Epidermal melanocyte (primary cell): Measurements from ENCODE around the gene PLOD1.

ENCODE experiments used
- DNase-seq: peaks from one replicate; pipeline ENCODE4 v3.0.0; 2011; ENCODE audit warnings: low spot score; ENCODE audit not compliant: insufficient read length

The PLOD1 gene

GRCh38 chr1:11978301-11978700, 43.8 kb downstream of the PLOD1 start:
- no peak for DNase-seq

- no peak for DNase-seq
Measured at GRCh38 chr1:11979028-11979850, 44.7 kb downstream of the PLOD1 start.

- DNase-seq: peak; percentile 94
Measured at GRCh38 chr1:11979851-11980675, 45.5 kb downstream of the PLOD1 start, which contains the start of gene MFN2. TSS of gene MFN2 (plus strand) at chr1:11980444. CDS start at chr1:11989169, 8,725 bp downstream.

- no peak for DNase-seq
Measured at GRCh38 chr1:11980676-11980972, 46.1 kb downstream of the PLOD1 start.

DNA sequence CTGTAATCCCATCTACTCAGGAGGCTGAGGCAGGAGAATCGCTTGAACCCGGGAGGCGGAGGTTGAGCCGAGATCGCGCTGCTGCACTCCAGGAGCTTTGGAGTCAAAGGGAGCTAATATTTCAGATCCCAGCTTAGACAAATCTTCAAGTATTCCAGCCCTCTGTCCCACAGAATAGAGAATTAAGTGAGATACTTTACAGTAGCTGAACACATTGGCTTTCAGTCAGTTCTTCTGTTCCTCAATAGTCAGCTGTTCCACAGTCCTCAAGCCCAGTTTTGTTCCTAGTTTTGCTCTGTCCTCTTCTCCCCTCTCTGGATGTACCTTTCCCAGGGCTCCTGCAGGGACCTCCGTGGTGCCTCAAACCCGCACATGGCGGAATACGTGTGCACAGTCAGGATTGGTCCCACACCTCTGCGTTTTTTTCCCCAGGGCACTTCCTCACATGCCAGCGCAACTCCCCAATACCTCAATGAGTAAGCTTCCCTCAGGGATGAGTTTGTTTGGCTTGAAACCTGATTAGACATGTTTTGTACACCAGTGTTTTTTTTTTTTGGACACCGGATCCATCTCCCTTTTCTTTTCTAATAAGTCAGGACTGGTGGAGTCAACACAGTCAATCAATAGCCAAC, 47.0 kb downstream of the PLOD1 start:
- no peak for DNase-seq

DNA sequence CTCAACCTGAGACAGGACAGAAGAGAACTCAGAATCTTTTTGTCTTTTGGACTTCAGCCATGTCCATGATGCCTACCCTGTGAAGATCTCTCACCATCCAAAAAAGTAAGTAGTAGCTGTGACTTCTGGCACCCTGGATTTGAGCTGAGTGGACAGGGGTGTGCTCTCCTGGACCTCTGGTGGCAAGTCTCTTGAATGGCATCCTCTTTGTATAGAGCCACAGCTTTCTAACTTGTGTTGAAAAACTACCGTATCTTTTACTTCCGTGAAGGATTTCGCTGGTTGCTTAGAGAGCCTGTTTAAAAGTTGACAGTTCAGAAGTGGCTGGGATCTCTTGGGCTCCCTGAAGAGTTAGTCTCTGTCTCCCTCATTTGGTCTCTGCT, 47.5 kb downstream of the PLOD1 start:
- DNase-seq: no peak

- DNase-seq: no peak
Measured at GRCh38 chr1:11984121-11984520, 49.6 kb downstream of the PLOD1 start.

DNA sequence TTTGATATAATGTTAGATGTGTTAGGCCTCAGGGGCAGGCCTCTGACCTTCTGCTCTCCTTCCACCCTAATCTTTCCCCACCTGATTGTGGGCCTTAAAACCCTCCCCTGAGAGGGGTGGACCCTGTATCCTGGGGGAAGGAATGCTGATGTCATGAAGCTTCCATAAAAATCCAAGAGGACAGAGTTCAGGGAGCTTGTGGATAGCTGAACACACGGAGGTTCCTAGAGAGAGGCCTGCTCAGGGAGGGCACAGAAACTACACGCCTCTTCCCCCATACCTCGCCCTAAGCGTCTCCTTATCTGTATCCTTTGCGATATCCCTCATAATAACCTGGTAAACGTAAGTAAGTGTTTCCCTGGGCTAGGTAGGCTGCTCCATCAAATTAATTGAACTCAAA, 50.1 kb downstream of the PLOD1 start:
- DNase-seq: no peak

- DNase-seq: no peak
Measured at GRCh38 chr1:11985171-11985570, 50.7 kb downstream of the PLOD1 start.

DNA sequence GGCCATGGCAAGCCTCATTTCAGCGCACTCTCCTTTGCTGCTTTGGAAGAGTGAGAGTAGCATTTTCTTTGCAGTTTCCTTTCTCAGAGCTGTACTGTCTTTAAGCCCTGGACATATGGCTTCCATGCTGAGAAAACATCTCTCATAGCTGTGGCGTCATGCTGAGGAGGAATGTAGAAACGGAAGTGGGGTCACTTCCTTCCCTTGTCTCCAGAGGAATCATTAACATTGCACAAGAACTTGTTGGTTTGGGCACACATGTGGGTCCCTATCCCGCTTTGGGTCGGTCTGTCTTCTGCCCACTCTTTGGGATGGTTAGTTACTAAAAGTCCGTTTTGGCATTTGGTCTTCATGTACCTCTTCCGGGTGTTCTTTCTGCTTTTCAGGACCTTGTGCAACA, 51.3 kb downstream of the PLOD1 start:
- no peak for DNase-seq

DNA sequence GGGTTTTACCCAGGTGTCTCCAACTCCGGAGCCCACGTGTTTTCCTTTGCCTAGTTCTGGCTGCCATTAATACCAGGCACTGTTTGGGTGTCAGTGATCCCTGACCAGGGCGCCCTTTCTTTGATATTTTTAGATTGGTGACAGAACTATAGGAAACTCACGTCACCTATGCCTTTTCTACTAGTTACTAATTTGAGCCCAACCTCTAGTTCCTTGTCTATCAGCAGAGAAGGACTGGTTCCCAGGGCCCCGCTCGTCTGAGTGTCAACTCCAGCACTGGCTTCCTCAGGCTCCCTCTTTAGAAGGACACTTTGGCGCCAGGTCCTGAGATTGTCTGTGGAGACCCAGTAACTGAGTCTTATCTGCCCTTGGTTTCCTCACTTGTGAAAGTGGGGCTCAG, 55.2 kb downstream of the PLOD1 start:
- no peak for DNase-seq

GRCh38 chr1:11990303-11991032, 56.0 kb downstream of the PLOD1 start:
- DNase-seq: no peak

GRCh38 chr1:11991969-11992676, 57.6 kb downstream of the PLOD1 start:
- DNase-seq: no peak

- no peak for DNase-seq
Measured at GRCh38 chr1:11997081-11997850, 62.7 kb downstream of the PLOD1 start.

- no peak for DNase-seq
Measured at GRCh38 chr1:11998636-11999035, 64.1 kb downstream of the PLOD1 start.

DNA sequence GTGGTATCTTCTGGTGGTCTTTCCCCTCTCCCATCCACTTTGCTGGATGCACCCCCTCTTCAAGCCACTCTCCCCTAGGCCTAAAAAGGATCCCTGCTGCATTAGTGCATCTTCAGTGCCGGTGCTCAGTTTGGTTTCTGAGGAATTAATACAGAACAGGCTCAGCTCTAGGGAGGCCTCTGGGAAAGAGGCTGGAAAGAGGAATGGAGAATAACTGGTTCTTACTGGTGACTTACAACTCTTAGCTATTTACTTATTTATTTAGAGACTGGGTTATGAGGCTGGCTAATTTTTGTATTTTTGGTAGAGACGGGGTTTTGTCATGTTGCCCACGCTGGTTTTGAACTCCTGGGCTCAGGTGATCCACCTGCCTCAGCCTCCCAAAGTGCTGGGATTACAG, 64.7 kb downstream of the PLOD1 start:
- DNase-seq: no peak

DNA sequence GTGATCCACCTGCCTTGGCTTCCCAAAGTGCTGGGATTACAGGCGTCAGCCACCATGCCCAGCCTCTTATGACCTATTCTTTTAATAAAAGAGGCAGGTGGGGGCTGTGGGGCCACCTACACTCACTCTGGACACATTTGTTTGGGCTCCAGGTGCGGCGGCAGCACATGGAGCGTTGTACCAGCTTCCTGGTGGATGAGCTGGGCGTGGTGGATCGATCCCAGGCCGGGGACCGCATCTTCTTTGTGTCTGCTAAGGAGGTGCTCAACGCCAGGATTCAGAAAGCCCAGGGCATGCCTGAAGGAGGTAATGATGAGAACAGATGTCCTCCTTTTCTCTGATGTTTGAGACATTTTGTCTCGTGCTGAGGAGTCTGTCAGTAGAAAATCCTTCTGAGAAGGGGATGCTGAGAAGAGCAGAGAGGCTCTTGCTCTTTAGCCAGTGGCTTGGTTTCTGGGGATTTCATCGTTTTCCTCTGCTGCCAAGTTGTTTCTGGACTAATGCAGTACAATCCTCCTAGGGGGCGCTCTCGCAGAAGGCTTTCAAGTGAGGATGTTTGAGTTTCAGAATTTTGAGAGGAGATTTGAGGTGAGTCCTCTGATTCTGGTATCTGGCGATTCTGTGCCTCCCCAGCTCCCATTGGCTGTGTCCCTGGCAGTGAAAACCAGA, 66.9 kb downstream of the PLOD1 start:
- no peak for DNase-seq

DNA sequence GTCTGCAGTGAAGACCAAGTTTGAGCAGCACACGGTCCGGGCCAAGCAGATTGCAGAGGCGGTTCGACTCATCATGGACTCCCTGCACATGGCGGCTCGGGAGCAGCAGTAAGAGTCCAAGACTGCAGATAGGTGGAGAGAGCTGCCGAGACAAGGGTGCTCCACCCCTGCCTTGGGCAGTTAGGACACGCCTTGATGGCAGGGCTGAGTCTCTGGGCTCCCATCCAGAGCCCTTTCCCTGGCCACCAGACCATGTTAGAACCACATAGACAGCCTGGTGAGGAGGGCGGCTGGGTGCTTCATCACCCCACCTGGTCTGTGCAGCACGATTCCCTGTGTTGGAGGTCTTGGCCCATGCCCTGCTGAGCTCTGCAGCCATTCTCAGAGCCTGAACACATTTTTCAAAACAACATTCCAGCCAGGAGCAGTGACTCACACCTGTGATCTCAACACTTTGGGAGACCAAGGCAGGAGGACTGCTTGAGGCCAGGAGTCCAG, 67.5 kb downstream of the PLOD1 start:
- no peak for DNase-seq

DNA sequence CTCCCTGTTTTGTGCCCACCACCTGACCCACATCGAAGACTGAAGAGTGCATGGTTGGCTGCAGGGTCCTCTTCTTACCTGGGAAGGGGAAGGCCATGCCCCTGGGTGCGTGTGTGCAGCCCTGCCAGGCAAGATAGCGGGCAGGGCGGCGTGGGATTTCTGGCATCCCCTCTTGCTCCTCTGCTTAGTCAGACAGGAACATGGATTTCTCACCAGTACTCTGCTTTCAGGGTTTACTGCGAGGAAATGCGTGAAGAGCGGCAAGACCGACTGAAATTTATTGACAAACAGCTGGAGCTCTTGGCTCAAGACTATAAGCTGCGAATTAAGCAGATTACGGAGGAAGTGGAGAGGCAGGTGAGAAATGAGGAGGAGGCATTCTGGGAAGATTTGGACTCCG, 69.2 kb downstream of the PLOD1 start:
- no peak for DNase-seq
